Hepatocyte (in vitro differentiated cells): ENCODE results near the gene DSTN.

Source experiments
- CTCF ChIP-seq: fragments of 200-600 bp; sonication (generic); IDR thresholded peaks from 2 replicates; pipeline ENCODE4 v1.5.1; 2016; ENCODE audit warnings: antibody characterized with exemption, mild to moderate bottlenecking; ENCODE audit not compliant: poor library complexity
- EZH2 ChIP-seq: fragments of 200-600 bp; sonication (generic); IDR thresholded peaks from 2 replicates; pipeline ENCODE4 v1.6.1; 2016; ENCODE audit warnings: antibody characterized with exemption, mild to moderate bottlenecking, borderline replicate concordance
- EZH2phosphoT487 ChIP-seq: fragments of 200-600 bp; sonication (generic); IDR thresholded peaks from one replicate; pipeline ENCODE4 v1.6.1; 2018; ENCODE audit warnings: antibody characterized with exemption, mild to moderate bottlenecking, low read depth, moderate library complexity; ENCODE audit not compliant: unreplicated experiment, severe bottlenecking

- no peak for TF ChIP-seq EZH2phosphoT487
- TF ChIP-seq CTCF = no peak
- TF ChIP-seq EZH2 = no peak
These were observed 39.0 kb downstream of the DSTN start for GRCh38 chr20:17608701-17609497.
